ENCODE results near the gene POP7. TPM values are rescaled to one million over a fixed set of nuclear protein-coding genes. Genes with fewer than 3 reads are reported as not detected.
"Not testable (repeated sequence)": the region's sequence is repeated elsewhere in the genome, so short reads cannot be mapped to it uniquely, and the experiment has no call there.

POP7 gene
- total RNA-seq (2021; ENCODE audit: unreplicated experiment) (52.3 TPM), Bru-seq, nascent RNA (percentile 74 among the genes with signal in this experiment), BruChase-seq, experiment 1, labeled RNA remaining after a 2-hour chase (percentile 81 among the genes with signal in this experiment), BruChase-seq, experiment 2, labeled RNA remaining after a 6-hour chase (percentile 84 among the genes with signal in this experiment)
- 79.3 TPM for polyA plus RNA-seq (2012; ENCODE audit: insufficient read length)
- long read RNA-seq, transcript POP7-201 (2 exons, 927 nt), result major isoform, 32 of 48 reads
- long read RNA-seq, partial matches to known transcripts, result 0 of 48 reads
- long read RNA-seq, other reads (novel, unspliced or antisense), result 16 of 48 reads

GRCh38 chr7:100705753-100706671, at the start of gene POP7:
Gene POP7 (plus strand): TSS chr7:100706121. CDS start chr7:100706831, 710 bp downstream.
- H3K27ac ChIP-seq (ENCODE audit: low read length), result peak within 1 kb of the TSS; percentile 84
- H3K27me3 ChIP-seq (ENCODE audit: control insufficient read depth, insufficient read depth, low read length), result no peaks in the 10 kb centered on the region
- intact Hi-C loops (cut with micrococcal nuclease; ENCODE audit: unreplicated experiment) (loop anchor here (1.0 kb wide), 1 partner anchor 146 kb away; the partner anchor contains the start of gene SLC12A9), in situ Hi-C loops (cut with HindIII; ENCODE audit: low pct_unique_long_range_greater_than_20kb, low sequenced_read_pairs) (loop anchor here (25.0 kb wide), 1 partner anchor 131 kb away; the partner anchor contains the start of gene EPHB4)
- ATAC-seq, result peak; percentile 98
- no peaks in the 10 kb centered on the region for H3K36me3 ChIP-seq (ENCODE audit: control insufficient read depth, insufficient read depth, low read length)
- TF ChIP-seq POLR2AphosphoS5 (IDR thresholded peaks at IDR 0.05; ENCODE audit: low read depth, low read length) (peak; percentile 69), REST (IDR thresholded peaks at IDR 0.05; ENCODE audit: insufficient read depth in 1 of 2, low read depth in 2 of 2, low read length in 1 of 2) (no peak)
- H3K4me3 ChIP-seq (ENCODE audit: low read depth in 2 of 2, low read length in 2 of 2), result peak within 1 kb of the TSS; percentile 83 to 86
- DNase-seq (ENCODE audit: low read depth, low spot score), result peak; percentile 92
- CTCF ChIA-PET, result interaction anchor here (0.6 to 1.9 kb wide), 11 partner anchors 10 to 184 kb away, joined by 3 to 23 read pairs (median 6); partner anchors contain the start of genes EPHB4, EPO, SLC12A9 and UFSP1
- no peaks in the 10 kb centered on the region for H3K9me3 ChIP-seq (ENCODE audit: control insufficient read depth, insufficient read depth, low read depth, low read length)
- POLR2A ChIA-PET, result interaction anchor here (0.5 to 0.6 kb wide), 2 partner anchors 11 to 258 kb away, joined by 6 to 7 read pairs; no protein-coding TSS in a partner anchor
- BruUV-seq (replicated peaks), result TSS peak; percentile 98
- peaks cover 13% of the 10 kb centered on the region; the same call in 1 of the 2 replicates for H3K4me1 ChIP-seq (ENCODE audit: control insufficient read depth, insufficient read depth, low read length)

- H3K27ac ChIP-seq (ENCODE audit: low read length); intact Hi-C loops (cut with micrococcal nuclease; ENCODE audit: unreplicated experiment); CTCF ChIA-PET; H3K27me3 ChIP-seq (ENCODE audit: control insufficient read depth, insufficient read depth, low read length); ATAC-seq; H3K36me3 ChIP-seq (ENCODE audit: control insufficient read depth, insufficient read depth, low read length); BruUV-seq (replicated peaks); H3K4me3 ChIP-seq (ENCODE audit: low read depth in 2 of 2, low read length in 2 of 2); H3K4me1 ChIP-seq (ENCODE audit: control insufficient read depth, insufficient read depth, low read length); DNase-seq (ENCODE audit: low read depth, low spot score); in situ Hi-C loops (cut with HindIII; ENCODE audit: low pct_unique_long_range_greater_than_20kb, low sequenced_read_pairs); H3K9me3 ChIP-seq (ENCODE audit: control insufficient read depth, insufficient read depth, low read depth, low read length): not testable (repeated sequence)
- POLR2A ChIA-PET, result interaction anchor here (0.6 to 1.0 kb wide), 2 partner anchors 21 to 439 kb away, joined by 3 to 4 read pairs; no protein-coding TSS in a partner anchor
Observed at GRCh38 chr7:100662194-100662776, 43.6 kb upstream of the POP7 start.

- in situ Hi-C loops (cut with HindIII; ENCODE audit: low pct_unique_long_range_greater_than_20kb, low sequenced_read_pairs) (no loop called here), intact Hi-C loops (cut with micrococcal nuclease; ENCODE audit: unreplicated experiment) (no loop called here)
- H3K36me3 ChIP-seq (ENCODE audit: control insufficient read depth, insufficient read depth, low read length), result no peaks in the 10 kb centered on the region
- POLR2A ChIA-PET, result interaction anchor here (0.6 to 1.1 kb wide), 2 partner anchors 20 to 118 kb away, joined by 5 to 6 read pairs; no protein-coding TSS in a partner anchor
- TF ChIP-seq TCF7L2 (IDR thresholded peaks at IDR 0.05; ENCODE audit: low read depth, low read length) (no peak), REST (IDR thresholded peaks at IDR 0.05; ENCODE audit: insufficient read depth in 1 of 2, low read depth in 2 of 2, low read length in 1 of 2) (no peak), POLR2AphosphoS5 (IDR thresholded peaks at IDR 0.05; ENCODE audit: low read depth, low read length) (no peak), CTCF (IDR thresholded peaks at IDR 0.05) (no peak), SIN3A (IDR thresholded peaks at IDR 0.05; ENCODE audit: borderline replicate concordance, insufficient read depth, low read depth, low read length) (no peak)
- no peak for DNase-seq (ENCODE audit: low read depth, low spot score)
- no peak overlapping the region for H3K4me3 ChIP-seq (ENCODE audit: low read depth in 2 of 2, low read length in 2 of 2)
- BruUV-seq (replicated peaks), result no TSS peak
- no peak overlapping the region for H3K27ac ChIP-seq (ENCODE audit: low read length)
- no peak for ATAC-seq
- CTCF ChIA-PET, result no interaction called here
- no peaks in the 10 kb centered on the region for H3K27me3 ChIP-seq (ENCODE audit: control insufficient read depth, insufficient read depth, low read length)
- no peaks in the 10 kb centered on the region for H3K4me1 ChIP-seq (ENCODE audit: control insufficient read depth, insufficient read depth, low read length)
- no peaks in the 10 kb centered on the region for H3K9me3 ChIP-seq (ENCODE audit: control insufficient read depth, insufficient read depth, low read depth, low read length)
Observed at GRCh38 chr7:100665168-100665726, 40.7 kb upstream of the POP7 start.
